Uterus (tissue), 2 donors: Measurements from ENCODE around the gene MT3.

Experiments used
- POLR2A ChIP-seq, 2 donors: fragments of 450-650 bp; IDR thresholded peaks; one replicate each; pipeline ENCODE4 v1.6.1; 2016; ENCODE audit warnings: antibody characterized with exemption in 2 of 2, mild to moderate bottlenecking in 1 of 2, moderate library complexity in 1 of 2
- TF ChIP-seq, protein P1 (sequence below), 4 experiments: fragments of 200-600 bp in 2 of 4; fragments of 450-650 bp in 2 of 4; sonication (generic) in 2 of 4; IDR thresholded peaks; one replicate each; pipeline ENCODE4 v1.5.1; 2016 to 2019; ENCODE audit warnings: antibody characterized with exemption in 4 of 4, mild to moderate bottlenecking in 2 of 4, moderate library complexity in 1 of 4

DNA sequence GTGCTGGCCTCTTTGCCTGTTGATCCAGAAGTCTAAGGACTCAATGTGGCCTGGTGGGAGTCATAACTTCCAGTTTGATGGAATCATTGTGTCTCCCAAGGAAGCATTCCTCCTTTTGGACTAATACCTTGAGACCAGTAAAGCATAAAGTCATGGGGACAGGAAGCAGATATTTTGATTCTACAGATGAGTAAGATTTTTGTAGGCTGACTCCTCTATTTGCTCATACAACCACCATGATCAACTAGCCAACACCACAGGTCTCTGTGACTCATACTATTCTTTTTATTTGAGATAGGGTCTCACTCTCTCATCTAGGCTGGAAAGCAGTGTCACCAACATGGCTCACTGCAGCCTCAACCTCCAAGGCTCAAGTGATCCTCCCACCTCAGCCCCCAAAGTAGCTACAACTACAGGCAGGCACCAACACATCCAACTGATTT lies 25.2 kb downstream of the MT3 start:
- TF ChIP-seq, protein P1, sequence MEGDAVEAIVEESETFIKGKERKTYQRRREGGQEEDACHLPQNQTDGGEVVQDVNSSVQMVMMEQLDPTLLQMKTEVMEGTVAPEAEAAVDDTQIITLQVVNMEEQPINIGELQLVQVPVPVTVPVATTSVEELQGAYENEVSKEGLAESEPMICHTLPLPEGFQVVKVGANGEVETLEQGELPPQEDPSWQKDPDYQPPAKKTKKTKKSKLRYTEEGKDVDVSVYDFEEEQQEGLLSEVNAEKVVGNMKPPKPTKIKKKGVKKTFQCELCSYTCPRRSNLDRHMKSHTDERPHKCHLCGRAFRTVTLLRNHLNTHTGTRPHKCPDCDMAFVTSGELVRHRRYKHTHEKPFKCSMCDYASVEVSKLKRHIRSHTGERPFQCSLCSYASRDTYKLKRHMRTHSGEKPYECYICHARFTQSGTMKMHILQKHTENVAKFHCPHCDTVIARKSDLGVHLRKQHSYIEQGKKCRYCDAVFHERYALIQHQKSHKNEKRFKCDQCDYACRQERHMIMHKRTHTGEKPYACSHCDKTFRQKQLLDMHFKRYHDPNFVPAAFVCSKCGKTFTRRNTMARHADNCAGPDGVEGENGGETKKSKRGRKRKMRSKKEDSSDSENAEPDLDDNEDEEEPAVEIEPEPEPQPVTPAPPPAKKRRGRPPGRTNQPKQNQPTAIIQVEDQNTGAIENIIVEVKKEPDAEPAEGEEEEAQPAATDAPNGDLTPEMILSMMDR (IDR thresholded peaks at IDR 0.05) = no peak
- no peak for TF ChIP-seq POLR2A (IDR thresholded peaks at IDR 0.05)
